ENCODE measurements around the gene FBXL7.

The FBXL7 gene

GRCh38 chr5:15682566-15682965, 182.6 kb downstream of the FBXL7 start:
- no peak for DNase-seq

GRCh38 chr5:15683332-15683731, 183.4 kb downstream of the FBXL7 start:
- no peak for DNase-seq

- DNase-seq: no peak
These were observed 187.4 kb downstream of the FBXL7 start for GRCh38 chr5:15687401-15687800.

- DNase-seq: no peak
These were observed 189.9 kb downstream of the FBXL7 start for GRCh38 chr5:15689836-15690235.

- DNase-seq: no peak
These were observed 190.6 kb downstream of the FBXL7 start for GRCh38 chr5:15690611-15691010.

GRCh38 chr5:15691521-15691920, 191.5 kb downstream of the FBXL7 start:
- DNase-seq: no peak

- DNase-seq: no peak
These were observed 192.9 kb downstream of the FBXL7 start for GRCh38 chr5:15692706-15693381.

- no peak for DNase-seq
These were observed 193.4 kb downstream of the FBXL7 start for GRCh38 chr5:15693382-15693728.

- no peak for DNase-seq
These were observed 194.0 kb downstream of the FBXL7 start for GRCh38 chr5:15693933-15694332.

- no peak for DNase-seq
These were observed 194.8 kb downstream of the FBXL7 start for GRCh38 chr5:15694696-15695214.

GRCh38 chr5:15695215-15695731, 195.3 kb downstream of the FBXL7 start:
- DNase-seq: no peak

GRCh38 chr5:15700373-15700772, 200.4 kb downstream of the FBXL7 start:
- DNase-seq: no peak

GRCh38 chr5:15702102-15702501, 202.1 kb downstream of the FBXL7 start:
- DNase-seq: no peak

- DNase-seq: no peak
These were observed 203.9 kb downstream of the FBXL7 start for GRCh38 chr5:15703901-15704300.

- no peak for DNase-seq
These were observed 204.5 kb downstream of the FBXL7 start for GRCh38 chr5:15704397-15704947.

GRCh38 chr5:15707631-15708030, 207.7 kb downstream of the FBXL7 start:
- no peak for DNase-seq

- DNase-seq: no peak
These were observed 211.9 kb downstream of the FBXL7 start for GRCh38 chr5:15711892-15712291.

- no peak for DNase-seq
These were observed 215.6 kb downstream of the FBXL7 start for GRCh38 chr5:15715535-15715934.

GRCh38 chr5:15715967-15716366, 216.0 kb downstream of the FBXL7 start:
- no peak for DNase-seq

GRCh38 chr5:15717001-15717400, 217.0 kb downstream of the FBXL7 start:
- no peak for DNase-seq

GRCh38 chr5:15718421-15719179, 218.6 kb downstream of the FBXL7 start:
- DNase-seq: no peak

- DNase-seq: no peak
These were observed 219.8 kb downstream of the FBXL7 start for GRCh38 chr5:15719784-15720183.

GRCh38 chr5:15720515-15720914, 220.5 kb downstream of the FBXL7 start:
- DNase-seq: no peak

GRCh38 chr5:15722305-15722704, 222.3 kb downstream of the FBXL7 start:
- no peak for DNase-seq
